Activated CD8-positive, alpha-beta memory T cell treated with anti-CD3 and anti-CD28 coated beads, Interleukin-2, amount 50 U/mL, for 4 hours (primary cell): ENCODE measurements around the gene METTL25B.

ENCODE experiments used
- DNase-seq: peaks from one replicate; pipeline ENCODE4 v3.0.0-alpha.2; 2020

Gene METTL25B

GRCh38 chr1:156728599-156729462 lies 562 bp downstream of the METTL25B start, which contains the start of gene ISG20L2:
TSS of gene ISG20L2 (minus strand) at chr1:156728766. CDS start at chr1:156727652, 1,114 bp downstream.
- peak; percentile 93 for DNase-seq

GRCh38 chr1:156733989-156734584 lies 5.8 kb downstream of the METTL25B start:
- DNase-seq = no peak

DNA sequence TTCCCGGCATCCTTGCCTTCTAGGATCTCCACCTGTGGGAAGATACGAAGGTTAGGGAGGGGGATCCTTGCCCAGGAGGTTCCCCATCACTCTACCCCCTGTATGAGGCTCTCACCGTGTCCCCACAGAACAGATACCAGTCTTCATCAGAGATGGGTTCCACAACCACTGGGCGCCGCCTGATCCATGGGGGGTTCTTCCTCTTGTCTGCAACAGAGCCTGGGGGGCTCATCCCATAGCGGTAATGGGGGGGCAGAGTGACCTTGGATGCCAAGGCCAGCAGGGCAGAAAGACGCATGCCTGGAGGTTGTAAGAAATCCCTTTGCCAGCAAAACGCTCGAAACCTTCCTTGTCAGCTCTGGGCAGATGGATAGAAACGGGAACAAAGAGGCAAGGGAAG lies 10.1 kb downstream of the METTL25B start:
- no peak for DNase-seq

DNA sequence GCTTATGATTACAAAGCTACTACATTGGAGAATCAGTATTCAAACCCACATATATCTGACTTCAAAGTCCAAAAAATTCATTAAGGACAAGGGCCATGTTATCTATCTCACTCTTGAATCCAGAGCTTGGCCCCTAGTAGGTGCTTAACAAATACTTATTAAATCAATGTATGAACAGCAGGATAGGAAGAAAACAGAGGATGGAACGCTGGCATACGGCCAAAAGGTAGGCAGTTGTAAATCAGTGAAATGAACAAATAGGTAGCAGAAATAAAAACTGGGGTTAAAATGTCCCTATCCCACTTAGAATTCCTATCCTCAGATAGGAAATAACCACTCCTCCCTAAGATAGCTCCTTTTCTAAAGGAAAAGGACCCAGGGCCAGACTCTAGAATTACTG lies 10.6 kb downstream of the METTL25B start:
- no peak for DNase-seq

DNA sequence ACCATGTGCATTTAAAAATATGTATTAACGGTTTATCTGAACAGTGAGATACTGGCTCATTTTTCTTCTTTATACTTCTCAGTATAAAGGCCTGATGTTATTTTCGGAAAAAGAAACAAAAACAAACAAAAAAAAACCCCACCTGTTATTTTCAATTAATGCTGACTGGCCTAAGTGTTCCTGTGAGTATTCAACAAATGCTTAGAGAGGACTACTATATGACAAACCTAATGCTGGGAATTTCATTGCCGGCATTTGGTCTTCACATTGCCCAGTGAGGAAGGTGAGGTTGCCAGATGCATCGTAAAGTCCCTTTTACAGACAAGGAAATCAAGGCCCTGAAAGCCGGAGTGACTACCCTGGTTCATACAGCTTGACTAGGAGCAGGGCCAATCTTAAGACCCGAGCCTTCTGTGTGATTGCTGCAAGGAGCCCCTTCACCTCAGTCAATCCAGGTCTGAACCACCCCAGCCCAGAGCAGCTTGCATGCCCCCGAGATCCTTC lies 12.0 kb downstream of the METTL25B start:
- no peak for DNase-seq

- DNase-seq = peak; percentile 95
These were observed 12.6 kb downstream of the METTL25B start, which contains the start of gene MRPL24 for GRCh38 chr1:156740741-156741480. TSS of gene MRPL24 (minus strand) at chr1:156741088. CDS start at chr1:156738704, 2,384 bp downstream.

- DNase-seq = no peak
These were observed 13.3 kb downstream of the METTL25B start for GRCh38 chr1:156741481-156741983.

DNA sequence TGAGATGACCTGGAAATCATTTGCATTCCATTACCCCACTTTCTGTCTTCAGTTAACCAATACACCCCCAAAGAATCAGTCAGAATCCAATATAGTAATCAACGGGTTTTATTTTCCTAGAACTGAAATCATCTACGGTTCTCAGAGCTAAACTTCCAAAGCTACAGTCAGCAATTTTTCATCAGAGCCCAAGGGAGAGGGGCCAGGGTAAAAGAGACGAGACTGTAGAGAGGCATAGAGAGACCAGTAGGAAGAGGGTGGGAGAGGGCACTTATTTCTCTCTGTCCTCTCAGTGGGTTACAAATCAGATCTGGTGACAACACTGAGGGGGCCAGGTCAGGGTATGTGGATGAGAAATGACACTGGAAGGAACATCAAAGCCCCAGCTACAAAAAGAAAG lies 13.7 kb downstream of the METTL25B start:
- DNase-seq = no peak

DNA sequence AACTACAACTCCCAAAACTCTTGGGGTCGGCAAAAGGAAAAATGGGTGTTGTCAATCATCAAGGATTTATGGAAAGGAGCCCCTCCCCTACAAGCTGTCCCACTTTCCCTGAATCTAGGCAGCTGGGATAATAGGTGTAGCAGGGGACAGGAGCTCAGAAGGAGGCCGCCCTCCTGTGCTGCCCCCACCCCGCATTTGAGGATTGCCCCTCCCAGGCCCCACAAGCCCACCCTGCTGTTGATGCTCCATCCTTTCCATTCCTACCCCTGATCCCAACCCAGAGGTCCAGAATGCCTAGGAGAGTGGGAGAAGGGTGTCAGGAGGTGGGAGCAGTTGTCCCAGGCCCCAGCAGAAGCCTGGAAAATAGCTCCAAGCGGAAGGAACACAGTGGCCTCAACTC lies 14.5 kb downstream of the METTL25B start:
- no peak for DNase-seq

- DNase-seq = no peak
These were observed 15.4 kb downstream of the METTL25B start for GRCh38 chr1:156743367-156744302.

DNA sequence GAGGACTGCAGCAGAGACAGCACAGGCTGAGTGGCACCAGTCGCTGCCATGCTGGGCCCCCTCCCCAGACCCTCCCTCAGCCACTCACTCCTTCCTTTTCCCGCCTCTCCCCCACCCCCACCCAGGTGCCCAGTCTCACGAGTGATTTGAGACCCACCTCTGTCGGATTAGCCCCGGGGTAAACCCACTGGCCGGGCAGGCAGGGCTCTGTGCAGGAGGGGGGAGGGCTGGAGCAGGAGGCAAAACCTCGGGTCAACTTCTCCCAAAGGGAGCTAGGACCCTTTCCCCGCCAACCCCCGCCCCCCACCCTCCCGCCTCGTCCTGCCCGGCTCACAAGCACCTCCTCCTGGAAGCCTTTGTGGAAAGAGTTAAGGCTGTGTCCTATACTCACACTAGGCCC lies 16.1 kb downstream of the METTL25B start:
- DNase-seq = no peak

DNA sequence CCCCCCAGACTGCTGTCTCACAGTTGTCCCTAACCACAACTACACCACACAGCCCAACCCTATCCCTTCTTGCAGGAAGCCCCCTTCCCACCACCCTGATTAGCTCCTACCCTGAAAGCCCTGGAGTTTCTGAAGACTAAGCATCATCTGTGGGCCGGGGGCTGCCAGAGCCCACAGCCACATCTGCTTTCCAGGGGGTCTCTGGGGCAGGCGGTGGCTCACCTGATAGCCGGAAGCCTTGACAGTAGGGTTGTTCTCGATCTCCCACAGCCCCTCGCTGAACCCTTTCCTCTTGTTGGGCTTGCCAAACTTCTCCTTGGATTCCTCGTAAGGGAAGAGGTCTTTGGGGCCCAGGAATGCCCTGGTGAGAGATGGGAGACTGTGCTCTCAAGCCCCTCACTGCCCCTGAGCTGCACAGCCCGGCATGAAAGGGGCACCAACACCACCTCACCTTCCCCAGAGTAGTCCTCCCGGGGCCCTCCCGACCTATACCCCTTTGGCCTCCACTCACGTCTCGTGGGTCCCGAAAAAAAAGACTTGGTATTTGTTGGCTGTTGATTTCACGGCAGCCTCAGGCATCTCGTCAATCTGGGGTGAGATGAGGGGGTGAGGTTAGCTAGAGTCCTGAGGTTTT lies 16.6 kb downstream of the METTL25B start:
- DNase-seq = no peak

GRCh38 chr1:156745881-156746280 lies 17.6 kb downstream of the METTL25B start:
- DNase-seq = no peak

DNA sequence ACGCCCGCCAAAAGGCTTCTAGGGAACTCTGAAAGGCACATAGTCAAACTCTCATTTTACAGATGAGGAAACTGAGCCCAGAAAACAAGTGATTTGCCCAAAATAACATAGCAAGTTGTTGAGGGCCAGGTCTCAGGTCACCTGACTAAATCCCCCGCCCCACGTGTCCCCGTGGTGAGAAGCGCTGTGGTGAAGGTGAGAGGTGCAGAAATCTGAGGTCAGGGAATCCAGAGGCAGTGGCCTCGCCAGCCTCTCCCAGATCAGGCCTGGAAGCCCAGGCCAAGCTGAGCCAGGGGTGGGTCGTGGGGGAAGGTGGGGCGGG lies 18.1 kb downstream of the METTL25B start:
- DNase-seq = no peak

DNA sequence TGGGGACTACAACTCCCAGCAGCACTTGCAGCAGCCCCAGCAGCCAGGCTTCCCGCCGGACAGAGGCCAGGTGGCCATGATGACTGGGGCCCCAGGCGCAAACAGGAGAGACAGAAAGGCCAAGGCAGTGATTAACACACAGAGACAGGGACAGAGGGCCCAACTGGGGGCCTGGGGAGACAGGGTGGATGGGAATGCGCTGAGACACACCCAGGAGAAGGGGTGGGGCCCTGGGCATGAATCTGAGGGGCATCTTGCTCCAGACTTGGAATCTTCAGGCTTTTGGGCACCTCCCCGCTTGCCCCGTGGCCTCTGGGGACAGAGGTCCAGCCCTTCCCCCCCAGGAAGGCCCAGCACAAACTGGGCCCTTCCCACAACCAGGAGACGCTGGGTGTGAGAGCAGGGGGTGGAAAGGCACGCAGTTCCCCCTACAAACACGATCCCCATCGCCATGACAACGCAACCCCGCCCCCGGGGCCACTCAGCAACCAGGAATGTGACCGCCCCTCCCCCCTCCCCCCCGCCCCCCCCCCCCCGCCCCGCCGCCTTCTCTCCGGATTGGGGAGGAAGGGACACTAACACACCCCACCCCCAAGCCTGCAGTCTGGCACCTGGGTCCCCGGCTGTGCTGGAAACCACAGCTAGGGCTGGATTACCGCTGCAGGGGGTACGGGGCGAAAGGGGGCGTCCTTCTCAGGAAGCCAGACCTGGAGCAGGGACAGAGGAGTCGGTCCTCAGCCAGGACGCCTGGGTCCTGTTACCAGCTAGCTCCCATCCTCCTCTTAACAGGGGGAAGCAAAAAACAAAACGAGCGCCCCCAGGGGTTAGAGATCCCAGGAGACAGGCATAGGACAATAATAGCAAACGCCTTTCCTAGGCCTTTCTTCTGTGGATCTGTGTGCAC lies 18.7 kb downstream of the METTL25B start:
- peak; percentile 62 for DNase-seq

GRCh38 chr1:156747742-156748669 lies 19.7 kb downstream of the METTL25B start:
- no peak for DNase-seq

DNA sequence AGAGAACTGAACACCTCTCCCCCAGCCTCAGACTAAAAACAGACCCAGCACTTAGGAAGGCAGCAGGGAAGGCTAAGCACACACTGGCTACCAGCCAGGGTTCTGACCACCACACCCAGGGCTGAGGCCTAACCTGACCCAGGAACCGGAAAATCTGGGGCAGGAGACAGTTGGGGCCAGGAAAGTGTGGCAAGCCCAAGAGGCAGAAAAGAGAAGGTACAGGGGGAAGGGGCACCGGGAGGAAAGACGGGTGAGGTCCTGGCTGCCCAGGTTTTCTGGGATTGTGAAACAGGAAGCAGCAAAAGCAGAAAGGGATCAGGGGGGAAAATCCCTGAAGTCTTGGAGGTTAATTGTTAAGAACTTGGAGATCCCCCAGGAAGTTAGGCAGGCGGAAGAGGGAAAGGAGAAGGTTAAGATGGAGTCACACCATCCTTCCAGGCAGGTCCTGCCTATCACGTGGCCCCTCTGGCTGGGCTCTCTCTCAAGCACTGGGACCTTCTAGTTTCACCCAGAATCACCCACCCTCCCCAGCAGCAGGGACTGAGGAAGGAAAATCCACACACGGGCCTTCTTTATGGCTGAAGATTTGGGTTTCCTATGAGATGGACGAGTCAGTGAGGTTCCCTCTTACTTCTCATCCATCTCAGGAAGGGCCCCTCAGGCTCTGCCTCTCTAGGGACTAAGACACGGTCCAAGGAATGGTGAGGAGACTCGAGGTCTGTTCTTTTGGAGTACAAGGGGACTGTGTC lies 20.6 kb downstream of the METTL25B start:
- no peak for DNase-seq

DNA sequence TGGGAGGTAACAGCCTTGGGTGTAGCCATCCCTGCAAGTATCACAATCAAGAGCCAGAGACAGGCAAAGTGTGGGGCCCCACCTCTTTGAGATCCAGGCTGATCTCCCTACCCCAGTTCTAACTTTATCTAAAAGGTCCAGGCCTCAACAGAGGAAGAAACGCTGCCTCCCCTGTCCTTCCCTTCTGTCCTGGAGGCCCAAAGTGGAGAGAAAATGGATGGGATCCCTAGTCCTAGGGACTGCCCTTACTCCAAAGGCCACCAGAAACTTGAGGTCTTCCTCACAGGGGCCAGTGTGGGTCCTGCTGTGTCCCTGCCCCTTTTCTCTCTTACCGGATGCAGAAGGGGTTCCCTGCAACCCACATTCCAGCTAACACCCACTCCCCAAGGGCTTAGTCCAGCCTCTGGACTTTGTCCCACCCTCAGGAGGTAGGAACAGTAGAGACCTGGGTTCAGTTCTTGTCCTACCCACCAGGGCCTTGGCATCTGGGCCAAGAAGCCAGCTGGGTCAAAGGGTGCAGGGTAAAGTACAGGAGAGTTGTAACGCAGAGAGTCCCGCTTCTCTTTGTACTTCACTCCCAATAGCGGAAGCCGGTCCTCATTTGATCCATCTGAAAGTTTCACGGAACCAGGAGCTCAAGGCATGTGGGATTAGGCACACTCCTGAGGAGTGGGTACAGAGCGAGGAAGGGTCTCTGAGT lies 21.3 kb downstream of the METTL25B start:
- DNase-seq = no peak
